HG03039 (cell line): Measurements from ENCODE around the gene TRAPPC2B.
"Not testable (repeated sequence)": the region's sequence is repeated elsewhere in the genome, so short reads cannot be mapped to it uniquely, and the experiment has no call there.

Experiments
- ATAC-seq: cut with Tn5 transposase; IDR thresholded peaks from one replicate; pipeline ENCODE4 v1.9.1; 2021; ENCODE audit warnings: mild to moderate bottlenecking, moderate library complexity; ENCODE audit not compliant: unreplicated experiment

Gene TRAPPC2B

DNA sequence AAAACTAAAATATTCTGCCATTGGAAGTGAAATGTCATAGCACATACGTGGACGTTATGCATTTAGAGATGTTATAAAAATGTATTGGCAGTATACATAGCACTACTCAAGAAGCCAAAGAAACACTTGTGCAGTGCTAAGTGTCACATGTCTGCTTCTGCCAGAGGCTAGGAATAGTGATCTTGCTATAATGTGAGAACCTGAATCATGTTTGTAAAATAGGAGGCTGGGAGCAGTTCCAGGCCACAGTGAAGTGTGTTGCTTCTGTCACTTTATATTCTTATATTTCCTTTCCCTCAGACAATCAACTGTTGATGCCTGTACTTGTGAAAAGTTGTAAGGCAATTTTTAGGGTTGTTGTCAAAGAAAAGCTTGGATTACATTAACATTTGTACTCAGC lies 3.4 kb downstream of the TRAPPC2B start:
- no peak for ATAC-seq

GRCh38 chr19:57374179-57374578 lies 10.8 kb downstream of the TRAPPC2B start:
- no peak for ATAC-seq

DNA sequence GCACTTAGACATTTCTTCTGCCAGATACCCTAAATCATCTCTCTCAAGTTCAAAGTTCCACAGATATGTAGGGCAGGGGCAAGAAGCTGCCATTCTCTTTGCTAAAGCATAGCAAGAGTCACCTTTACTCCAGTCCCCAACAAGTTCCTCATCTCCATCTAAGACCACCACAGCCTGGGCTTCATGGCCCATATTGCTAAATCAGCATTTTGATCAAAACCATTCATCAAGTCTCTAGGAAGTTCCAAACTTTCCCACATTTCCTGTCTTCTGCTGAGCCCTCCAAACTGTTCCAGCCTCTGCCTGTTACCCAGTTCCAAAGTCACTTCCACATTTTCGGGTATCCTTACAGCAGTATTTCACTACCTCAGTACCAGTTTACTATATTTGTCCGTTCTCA lies 11.3 kb downstream of the TRAPPC2B start:
- not testable (repeated sequence) for ATAC-seq

GRCh38 chr19:57376151-57376550 lies 12.8 kb downstream of the TRAPPC2B start:
- no peak for ATAC-seq

- no peak for ATAC-seq
Measured at GRCh38 chr19:57377498-57378146, 14.3 kb downstream of the TRAPPC2B start.

GRCh38 chr19:57380923-57381322 lies 17.6 kb downstream of the TRAPPC2B start:
- no peak for ATAC-seq

GRCh38 chr19:57382806-57383488 lies 19.6 kb downstream of the TRAPPC2B start:
- ATAC-seq: no peak

- no peak for ATAC-seq
Measured at GRCh38 chr19:57389194-57389729, 25.9 kb downstream of the TRAPPC2B start.

DNA sequence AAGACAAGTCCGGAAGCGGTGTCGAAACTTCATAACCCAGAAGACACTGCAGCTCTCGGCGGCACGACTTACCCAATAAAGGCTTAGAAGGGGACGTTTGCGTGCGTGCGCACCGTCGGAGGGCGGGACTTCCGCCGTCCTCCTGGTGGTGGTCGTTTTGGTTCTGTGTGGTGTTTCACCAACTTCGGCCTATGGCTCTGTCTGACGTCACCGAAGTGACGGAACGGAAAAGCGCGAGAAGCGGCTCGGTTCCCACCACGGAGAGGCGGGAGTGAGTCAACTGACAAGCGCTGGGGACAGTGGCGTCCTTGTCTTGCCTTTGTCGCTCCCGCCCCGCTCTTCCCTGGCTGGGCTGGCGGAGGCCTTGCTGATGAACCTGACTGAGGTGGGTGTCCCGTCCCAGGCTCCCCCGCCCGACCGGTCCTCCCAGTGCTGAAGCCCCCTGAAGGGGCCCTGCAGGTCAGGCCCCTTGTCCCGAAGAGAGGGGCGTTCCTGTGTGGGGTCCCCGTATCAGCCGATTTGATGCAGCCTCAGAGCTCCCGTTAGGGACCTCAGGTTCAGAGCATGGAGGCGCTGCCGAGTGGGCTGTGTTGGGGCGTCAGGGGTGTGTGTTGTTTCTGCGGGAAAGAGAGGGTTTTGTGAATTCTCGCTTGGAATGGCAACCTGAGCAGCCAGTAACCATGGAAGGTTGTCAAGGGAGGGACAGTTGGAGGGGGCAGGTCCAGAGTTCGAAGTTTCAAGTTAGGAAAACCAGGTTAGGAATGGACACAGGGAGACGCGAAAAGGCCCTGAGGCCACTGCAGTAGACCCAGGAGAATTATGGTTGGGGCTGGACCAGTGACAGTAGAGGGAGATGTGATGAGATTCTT lies 26.6 kb downstream of the TRAPPC2B start, which contains the start of gene ZNF548:
TSS of gene ZNF548 (plus strand) at position 125 of the 869 bp plus-strand sequence. CDS start at position 371, 246 bp downstream.
- peak; percentile 89 for ATAC-seq

- no peak for ATAC-seq
Measured at GRCh38 chr19:57395710-57396109, 32.4 kb downstream of the TRAPPC2B start.

DNA sequence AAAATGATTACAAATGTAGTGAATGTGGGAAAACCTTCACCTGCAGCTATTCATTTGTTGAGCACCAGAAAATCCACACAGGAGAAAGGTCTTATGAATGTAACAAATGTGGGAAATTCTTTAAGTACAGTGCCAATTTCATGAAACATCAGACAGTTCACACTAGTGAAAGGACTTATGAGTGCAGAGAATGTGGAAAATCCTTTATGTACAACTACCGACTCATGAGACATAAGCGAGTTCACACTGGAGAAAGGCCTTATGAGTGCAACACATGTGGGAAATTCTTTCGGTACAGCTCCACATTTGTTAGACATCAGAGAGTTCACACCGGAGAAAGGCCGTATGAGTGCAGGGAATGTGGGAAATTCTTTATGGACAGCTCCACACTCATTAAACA lies 35.5 kb downstream of the TRAPPC2B start:
- ATAC-seq: no peak

- ATAC-seq: no peak
Measured at GRCh38 chr19:57403737-57404563, 40.6 kb downstream of the TRAPPC2B start.

GRCh38 chr19:57406516-57407123 lies 43.3 kb downstream of the TRAPPC2B start:
- no peak for ATAC-seq

DNA sequence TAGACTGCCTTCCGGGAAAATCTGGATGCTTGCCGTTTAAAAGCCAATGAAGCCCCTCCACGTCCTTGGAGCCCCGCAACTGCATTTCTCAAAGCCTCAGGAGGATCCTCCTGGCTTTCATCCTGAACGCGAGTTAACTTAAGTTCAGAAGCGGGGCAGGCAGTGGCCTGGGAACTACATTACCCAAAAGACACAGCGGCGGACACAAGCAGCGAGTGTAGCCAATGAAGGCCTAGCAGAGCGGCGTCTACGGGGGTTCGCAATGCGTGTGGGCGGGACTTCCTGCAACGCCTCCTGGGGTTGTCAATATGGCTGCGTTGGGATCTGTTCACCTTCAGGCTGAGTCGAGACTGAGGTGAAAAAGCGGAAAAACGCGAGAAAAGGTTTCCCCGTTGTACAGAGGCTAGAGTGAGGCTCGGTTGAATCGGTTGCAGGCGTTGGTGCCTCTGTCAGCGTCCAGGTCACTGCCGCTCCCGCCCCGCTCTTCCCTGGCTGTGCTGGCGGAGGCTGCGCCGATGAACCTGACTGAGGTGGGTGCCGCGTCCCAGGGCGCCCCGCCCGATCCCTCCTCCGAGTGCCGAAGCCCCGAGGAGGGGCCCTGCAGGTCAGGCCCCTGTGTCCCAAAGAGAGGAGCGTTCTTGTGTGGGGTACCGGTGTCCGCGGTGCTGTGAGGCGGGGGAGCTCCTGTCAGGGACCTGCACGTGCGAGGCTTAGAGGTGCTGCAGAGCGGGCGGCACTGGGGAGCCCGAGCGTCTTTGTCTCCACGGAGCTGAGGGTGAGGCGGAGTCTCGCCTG lies 47.7 kb downstream of the TRAPPC2B start, which contains the start of gene ZNF17:
TSS of gene ZNF17 (plus strand) at position 285 of the 795 bp plus-strand sequence. CDS start 2,455 bp downstream, outside the sequence.
- peak; percentile 98 for ATAC-seq
